ENCODE results near the gene ZDHHC14.

Gene ZDHHC14

DNA sequence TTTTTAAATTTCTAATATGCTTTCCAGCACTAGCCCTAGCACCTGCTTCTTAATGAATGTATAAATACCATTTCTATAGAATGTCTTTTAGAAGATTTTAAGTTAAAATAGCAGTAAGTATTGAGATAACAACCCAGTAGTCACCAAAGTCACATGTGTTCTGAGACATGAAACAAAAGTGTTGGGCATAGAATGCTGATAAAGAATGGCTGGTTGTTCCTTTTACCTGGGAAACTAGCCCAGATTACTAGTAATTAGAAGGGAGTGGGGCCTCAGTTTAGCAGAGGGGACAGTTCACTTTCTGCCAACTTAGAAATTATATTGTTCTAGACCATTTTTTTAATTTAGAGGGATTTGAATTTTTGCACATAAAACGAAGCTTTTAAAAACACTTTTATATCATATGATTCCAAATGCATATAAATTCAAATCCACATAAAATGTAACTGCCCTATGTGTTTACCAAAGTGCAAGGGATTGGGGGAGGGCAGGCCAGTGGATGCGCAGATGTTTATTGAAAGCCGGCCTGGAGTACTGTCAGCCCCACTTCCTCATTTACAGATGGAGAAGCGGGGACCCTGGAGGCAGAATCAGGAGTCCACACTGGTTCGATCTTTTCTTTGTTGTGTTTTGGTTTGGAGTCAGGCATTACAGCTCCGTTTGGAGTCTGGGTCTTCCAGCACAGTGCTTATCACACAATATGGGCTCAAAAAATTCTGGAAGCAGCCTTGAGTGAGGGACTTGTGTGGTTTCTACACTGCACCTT is 139.8 kb downstream of the ZDHHC14 start:
- DNase-seq, result no peak

DNA sequence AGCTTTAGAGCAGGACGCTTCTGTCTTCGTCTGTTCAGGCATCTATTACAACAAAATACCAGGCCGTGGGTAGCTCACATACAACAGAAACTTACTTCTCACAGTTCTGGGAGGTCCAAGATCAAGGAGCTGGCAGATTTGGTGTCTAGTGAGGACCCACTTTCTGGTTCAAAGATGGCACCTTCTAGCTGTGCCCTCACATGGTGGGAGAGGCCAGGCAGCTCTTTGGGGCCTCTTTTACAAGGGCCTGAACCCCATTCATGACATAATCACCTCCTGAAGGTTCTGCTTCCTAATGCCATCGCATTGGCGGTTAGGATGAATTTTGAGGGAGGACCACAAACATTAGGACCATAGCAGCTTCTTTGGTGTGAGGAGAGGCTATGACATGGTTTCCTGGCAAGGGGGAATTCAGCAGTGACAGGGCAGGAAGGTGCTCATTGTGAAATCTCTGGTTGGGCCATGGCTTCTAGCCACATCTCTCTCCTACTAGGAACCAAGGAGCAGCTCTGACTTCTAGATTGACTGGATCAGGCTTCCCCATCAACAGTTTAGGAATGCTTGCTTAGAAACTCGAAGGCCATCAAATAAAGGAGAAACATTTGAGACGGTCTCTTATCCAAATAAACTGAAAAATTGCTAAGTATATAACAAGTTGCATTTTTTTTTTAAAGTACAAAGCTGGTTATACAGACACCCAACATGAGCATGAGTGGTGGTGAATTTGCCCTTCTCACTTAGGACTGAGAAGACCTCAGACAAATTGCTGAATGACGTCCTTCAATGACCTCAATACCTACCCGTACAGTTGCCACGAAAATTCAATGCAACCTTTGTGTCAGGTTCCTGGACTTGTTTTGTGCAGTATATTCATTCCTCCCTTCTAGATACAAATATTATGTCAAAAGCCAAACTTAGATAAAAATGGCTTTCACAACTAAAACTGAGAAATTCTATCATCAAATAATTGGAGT is 140.7 kb downstream of the ZDHHC14 start:
- DNase-seq, result no peak

DNA sequence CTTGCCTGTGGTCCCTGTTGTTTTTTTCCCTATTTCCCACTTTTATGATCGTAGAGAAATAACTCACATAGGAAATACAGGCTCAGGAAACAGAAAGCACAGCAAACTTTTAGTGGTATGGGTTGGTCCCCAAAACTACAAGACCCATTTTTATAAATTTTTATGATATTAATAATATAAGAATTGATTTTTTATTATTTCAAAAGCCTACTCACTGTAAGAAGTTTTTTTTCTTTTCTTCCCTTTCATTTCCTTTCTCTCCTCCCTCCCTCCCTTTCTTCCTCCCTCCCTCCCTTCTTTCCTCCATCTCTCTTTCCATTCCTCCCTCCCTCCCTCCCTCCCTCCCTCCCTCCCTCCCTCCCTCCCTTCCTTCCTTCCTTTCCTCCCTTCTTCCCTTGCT is 141.5 kb downstream of the ZDHHC14 start:
- no peak for DNase-seq

DNA sequence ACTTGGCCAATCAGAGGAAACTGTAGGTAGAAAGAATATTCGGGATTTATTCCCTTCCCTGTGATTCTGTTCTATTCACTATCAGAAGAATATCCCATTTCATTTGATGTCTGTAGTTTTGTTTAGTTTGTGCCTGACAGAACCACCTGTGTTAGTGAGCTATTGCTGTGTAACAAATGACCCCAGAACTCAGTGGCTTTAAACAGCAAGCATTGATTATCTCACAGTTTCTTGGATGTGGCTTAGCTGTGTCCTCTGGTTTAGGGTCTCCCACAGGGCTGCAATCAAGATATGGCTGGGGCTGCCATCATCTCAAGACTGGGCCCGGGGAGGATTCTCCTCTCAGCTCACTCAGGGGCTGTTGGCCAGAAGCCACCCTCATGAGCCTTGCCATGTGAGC is 143.7 kb downstream of the ZDHHC14 start:
- DNase-seq, result no peak

DNA sequence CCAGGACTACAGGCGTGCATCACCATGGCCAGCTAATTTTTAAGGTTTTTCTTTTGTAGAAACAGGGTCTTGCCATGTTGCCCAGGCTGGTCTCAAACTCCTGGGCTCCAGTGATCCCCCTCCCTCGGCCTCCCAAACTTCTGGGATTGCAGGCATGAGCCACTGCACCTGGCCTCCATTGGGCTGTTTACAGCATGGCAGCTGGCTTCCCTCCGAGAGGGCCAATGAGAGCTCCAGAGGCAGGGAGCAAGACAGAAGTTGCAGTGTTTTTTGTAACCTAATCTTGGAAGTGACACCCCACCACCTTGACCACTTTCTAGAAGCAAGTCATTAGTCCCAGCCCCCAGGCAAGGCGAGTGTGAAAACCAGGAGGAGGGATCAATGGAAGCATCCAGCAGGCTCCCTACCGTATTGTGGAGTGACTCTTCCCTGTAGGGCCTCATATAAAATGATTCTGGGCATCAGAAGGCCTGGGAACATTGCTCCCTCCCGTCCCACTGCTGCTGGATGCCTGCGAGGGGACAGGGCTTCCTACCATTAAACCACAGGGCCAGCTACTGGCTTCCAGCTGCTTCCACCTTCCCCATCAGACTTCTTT is 144.4 kb downstream of the ZDHHC14 start:
- DNase-seq, result no peak

DNA sequence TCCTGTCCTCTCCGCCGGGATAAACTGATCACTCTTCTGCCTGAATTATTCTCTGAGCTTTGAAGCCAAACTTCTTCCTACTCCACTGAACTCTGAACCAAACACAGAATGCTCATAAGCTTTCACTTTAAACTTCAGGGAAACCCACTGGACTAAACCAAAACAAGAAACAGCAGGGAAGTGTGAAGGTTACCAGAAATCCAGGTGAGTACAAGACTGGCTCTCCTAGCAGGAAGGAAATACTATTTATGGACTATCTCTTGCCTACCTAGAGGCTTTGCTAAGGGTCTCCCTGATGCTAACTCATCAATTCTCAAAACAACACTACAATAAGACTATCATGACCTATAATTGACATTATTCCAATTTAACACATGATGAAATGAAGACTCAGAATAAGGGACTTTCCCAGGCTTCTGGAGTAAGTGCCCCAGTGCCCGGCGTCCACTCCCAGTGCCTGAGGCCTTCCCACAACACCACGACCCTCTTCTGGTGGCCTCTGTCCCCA is 145.0 kb downstream of the ZDHHC14 start:
- DNase-seq, result no peak

DNA sequence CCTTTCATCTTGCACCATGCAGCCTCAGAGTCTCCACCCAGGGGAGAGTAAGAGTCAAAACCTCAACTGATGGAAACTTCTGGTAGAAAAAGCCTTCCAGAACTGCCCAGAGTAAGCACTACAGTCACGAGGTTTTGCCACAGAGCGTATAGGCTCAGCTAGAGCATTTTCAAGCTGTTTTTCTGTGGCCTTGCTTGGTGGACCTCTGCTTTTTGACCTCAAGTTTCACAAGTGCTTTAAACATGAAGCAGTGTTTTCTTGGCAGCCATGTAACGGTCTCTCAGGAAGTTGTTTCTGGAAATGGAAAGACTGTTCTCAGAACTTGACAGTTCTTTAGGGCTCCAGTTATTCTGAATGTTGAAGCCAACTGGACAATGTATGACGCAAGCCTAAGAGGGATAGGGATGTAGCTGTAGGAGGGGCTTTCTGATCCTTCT is 146.5 kb downstream of the ZDHHC14 start:
- no peak for DNase-seq

DNA sequence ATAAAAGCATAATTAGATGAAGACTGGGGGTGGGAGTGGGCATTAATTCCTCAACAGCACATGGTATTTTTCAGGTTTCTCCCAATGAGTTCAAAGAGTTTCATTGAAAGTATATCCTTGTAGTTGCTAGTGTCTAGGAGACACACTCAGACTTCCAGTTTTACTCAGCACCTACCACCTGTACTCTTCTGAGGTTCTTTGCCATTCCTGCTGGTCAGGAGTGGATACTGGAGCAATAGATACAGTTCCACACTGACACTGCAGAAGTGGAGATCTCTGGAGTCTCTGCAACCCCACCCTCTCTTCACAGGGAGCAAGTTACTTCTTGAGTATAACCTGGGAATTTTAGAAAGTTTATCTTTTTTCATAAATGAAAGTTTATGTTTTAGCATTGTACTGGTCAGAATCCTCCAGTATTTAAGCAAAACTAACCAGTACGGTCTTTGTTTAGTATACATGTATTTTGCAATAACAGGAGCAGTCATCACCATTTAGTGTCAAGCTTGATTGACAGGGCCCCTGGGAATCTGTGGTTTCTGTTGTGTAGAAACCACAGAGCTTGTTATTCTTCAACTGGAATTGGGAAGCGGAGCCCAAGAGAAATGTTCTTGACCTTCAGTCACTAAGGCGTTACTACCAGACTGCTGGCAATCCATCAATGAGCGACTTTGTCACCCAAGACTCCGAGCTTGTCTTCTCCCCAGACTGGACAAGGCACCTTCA is 148.1 kb downstream of the ZDHHC14 start:
- DNase-seq, result no peak

DNA sequence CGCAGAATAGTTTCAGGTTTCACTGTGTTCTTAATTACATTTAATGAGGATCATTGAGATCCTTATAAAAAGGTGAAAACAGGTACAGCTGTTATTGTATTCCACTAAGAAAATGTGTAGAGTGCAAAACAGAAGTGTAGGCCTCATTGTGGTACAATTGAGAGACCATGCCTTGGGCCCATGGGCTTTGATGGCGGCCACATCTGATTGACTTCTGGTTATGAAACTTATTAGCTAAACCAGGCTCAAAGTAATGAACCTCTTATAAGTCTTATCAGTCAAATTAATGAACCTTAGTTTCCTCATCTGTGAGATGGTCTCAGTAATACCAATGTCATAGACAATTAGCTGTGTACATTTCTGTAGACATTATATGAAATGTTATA is 148.7 kb downstream of the ZDHHC14 start:
- DNase-seq, result no peak

DNA sequence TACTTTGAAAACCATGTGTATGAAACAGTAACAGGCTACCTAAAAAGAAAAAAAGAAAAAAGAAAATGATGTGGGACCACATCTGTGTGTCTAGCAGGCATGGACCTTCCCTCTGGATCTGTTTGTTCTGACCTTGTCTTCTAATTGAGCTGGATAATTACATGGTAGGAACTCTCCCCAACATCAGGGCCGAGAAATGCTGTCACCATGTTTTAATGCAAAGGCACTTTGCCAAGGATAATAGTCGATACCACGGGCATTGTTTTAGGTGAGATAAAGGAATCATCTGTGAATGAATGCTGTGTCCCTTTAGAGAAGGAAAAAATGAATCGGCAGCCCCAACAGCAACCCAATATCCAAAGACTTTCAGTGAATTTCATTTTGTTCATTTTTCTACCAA is 149.1 kb downstream of the ZDHHC14 start:
- no peak for DNase-seq

DNA sequence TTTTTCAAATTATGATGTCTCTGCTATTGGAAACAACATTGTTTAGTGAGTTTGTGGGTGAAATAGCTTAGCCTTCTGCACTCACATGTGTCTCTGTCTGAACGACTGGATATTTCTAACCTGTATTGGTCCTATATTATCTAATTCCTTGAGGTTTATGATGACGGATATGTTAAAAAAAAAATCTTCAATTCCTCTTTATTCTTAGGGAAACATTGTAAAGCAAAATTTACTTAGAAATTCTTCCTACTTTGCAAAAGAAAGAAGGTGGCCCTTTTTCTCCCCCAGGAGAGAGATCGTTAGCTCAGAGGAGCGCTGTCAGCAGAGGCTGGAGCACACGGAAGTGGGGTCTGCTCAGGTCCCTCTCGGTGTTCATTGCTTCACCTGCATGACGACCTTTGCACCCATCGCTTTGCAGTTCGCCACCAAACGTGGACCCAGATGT is 149.8 kb downstream of the ZDHHC14 start:
- DNase-seq, result no peak

DNA sequence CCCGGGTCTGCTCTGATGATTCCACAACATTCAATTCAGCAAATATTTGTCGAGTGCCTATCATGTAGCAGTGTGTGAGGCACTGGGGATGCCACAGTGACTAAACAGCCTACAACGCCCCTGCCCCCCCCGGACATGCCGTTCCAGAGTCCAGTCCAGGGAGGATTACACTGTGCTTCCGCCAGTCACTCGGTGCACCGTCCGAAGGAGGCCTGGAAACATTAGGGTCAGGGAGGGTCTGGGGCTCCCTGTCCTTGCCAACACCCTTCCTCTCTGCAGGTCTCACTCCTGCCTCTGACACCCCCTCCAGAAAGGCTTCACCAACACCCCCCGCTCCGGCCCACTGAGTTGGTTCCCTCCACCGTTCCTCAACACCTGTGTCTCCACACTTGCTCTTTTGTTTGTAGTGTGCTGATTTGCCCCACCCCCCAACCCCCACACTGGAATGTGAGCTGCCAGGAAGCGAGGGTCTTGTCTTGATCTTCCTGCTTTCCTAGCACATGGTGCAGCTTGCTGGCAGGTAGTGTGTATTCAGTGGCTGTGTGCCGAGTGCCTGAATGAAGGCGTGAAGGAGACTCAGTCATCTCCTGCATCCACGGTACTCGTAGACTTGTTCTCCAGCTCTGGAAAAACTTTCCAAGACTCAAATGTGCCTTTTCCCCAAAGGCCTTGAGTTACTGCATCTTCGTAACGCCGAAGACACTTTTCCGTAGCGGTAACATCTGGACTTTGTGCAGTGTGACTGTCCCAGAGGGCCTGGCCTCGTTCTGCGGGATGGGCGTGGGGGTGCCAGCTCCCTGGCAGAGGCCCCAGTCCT is 150.4 kb downstream of the ZDHHC14 start:
- no peak for DNase-seq

DNA sequence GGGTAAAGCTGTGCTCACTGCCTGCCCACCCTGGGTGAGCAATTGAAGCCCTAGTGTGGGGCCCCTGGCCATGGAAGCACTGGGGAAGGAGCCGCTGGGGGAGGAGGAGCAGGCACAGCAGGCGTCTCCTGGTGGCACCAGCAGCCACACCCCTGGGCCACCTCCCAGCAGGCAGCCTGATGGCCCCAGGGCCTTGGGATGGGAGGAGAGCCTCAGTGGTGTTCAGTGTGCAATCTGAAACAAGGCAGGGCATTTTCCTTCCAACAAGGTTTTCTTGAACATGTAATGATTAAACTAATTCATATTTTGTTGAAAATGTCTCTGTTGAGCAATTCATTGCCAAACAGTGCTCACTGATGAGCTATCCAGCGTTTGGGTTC is 151.0 kb downstream of the ZDHHC14 start:
- DNase-seq, result no peak

DNA sequence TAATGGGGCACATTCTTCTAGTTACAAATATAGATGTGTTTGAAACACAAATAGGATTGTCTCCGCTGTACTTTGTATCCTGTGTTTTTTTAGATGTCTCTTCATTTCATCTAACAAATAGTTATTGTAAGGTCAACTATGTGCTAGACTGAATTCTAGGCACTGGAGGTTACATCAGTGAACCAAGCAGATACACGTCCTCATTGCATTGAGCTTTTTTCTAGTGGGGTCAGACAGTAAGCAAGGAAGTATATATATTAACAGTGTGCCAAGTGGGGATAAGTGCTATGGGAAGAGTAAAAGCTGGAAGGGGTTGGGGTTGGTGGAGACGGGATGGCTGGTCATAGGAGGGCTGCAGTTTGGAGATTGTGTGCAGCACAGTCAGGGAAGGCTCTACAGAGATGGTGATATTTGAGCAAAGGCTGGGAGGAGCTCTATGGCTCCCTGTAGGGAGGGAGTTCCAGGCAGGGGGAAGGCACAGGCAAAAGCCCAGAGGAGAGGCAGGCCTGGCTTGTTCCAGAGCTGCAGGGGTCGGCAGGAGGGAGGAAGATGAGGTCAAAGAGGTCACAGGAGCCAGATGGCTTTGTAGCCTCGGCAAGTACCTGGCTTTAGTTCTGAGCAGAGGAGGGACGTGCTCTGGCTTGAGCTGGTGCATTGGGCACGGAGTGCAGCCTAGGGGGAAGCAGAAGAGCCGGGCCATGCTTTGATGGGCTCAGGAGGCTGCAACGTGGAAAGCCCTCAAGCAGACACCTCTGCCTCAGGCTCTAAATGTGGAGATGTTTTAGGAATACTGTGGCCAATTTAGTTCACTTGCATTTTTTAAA is 152.3 kb downstream of the ZDHHC14 start:
- no peak for DNase-seq

DNA sequence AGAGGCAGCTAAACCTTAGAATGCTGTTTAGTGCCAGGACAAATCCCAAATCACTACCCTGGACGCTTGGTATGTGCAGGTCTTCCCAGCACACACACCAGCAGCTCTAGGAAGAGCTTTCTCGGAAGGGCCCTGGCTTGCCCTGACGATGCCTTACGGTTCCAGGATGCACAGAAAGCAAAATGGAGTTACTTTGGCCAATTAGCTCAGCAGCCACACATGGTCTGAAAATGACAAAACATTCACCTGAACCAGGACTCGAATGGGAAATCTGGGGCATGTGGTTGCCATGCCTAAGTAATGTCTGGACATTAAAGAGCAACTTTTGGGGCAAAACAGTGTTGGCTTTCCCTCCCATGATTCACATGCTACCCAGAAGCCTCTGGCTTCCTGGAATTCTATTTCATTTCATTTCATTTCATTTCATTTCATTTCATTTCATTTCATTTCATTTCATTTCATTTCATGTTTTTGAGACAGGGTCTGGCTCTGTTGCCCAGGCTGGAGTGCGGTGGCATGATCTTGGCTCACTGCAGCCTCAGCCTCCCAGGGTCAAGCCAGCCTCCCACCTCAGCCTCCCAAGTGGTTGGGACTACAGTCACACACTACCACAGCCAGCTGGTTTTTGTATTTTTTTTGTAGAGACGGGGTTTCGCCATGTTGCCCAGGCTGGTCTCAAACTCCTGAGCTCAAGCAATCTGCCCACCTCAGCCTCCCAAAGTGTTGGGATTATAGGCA is 153.3 kb downstream of the ZDHHC14 start:
- no peak for DNase-seq

DNA sequence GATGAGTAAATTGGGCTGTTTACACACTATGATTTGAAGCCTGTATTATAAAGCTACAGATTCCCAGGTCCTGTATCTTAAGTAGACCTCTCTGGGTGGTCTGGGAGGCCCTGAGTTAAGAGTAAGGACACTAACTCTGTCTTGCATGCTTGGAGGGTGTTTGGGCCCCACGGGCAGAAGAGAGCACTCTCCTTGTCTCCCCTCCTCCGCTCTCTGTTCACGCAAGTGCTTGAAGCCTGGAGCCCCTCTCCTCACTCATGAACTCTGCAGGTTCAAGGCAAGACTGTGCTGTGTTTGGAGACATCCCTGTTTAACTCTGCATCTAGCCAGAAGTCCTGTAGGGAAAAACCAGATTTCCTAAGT is 154.0 kb downstream of the ZDHHC14 start:
- DNase-seq, result no peak

DNA sequence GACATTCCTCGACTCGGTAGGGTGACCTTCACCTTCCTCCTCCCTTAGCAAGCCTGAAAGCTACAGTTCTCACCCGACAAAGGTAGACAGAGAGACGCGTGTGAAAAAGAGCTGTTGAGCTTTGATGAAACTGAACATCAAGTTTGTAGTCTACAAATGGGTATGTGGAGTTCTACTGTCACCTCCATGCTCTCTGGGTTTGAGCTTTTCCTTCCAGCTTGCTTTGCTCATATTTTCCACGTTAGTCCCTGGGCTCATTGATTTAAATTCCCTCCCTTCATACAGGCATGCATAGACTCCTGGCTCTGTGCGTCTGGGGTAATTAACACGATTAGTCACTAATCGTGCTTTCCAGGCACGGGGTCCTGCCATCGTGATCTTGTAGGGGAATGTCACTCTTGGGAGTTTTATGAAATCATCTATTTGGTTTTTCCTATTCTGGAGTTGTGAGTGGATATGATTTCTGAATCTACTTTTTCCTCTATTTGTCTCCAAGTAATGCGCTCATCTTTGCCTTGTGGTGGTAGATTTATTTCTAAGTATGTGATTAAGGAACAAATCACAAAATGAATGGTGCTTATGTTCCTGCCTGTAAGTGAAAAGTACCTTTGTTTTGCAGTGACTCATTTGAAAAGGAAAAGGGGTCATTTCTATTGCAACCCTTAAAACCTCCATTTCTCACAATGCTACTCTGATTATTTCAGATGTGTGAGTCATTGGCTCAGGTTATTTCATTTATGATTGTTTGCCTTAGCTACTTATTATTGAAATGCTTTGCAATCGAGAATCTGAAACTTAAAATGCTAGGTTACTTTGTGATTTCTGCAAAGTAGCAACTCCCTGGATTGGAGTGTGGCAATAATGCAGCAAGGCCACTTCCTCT is 154.6 kb downstream of the ZDHHC14 start:
- peak; percentile 43 for DNase-seq

DNA sequence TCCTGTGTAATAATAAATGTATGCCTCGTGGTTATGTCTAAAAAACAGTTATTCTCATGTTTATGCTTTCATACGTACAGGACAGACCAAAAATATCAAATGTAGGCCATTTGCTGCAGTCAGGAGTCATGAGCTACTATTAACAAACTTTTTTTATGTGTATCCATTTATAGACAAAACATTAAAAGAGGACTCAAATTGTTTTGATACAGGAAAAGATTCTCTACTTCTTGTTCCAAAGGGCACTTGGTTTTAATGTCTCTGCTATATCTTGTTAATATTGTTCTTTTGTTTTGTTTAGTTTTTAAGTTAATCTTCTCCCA is 155.2 kb downstream of the ZDHHC14 start:
- DNase-seq, result no peak

DNA sequence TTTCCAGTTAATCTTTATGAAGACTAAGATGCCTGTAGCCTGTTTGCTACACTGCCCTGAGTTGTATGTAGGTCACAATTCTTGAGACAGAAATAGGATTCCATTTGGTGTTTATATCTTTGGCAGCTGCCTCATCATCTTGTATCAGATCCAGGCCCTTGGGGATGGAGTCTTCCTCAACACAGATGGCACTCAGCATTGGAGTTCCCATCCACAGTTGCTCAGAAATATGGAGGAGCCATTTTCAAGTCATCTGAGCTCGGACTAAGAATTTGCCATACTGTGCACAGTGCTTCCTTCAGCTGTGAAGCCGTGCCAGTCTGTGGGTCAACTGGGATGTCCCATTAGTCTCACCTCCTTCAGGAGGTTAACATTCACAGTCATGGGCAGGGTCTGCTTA is 156.6 kb downstream of the ZDHHC14 start:
- DNase-seq, result no peak
